ENCODE measurements around the gene LLGL1. TPM values are rescaled to one million over a fixed set of nuclear protein-coding genes. Genes with fewer than 3 reads are reported as not detected.

The LLGL1 gene
- total RNA-seq, 1 donor from 2014 or later, result 25.3 TPM

GRCh38 chr17:18187821-18188761, 37.3 kb upstream of the LLGL1 start:
- H3K9me3 ChIP-seq, result no peaks in the 10 kb centered on the region
- no peaks in the 10 kb centered on the region for H3K36me3 ChIP-seq
- DNase-seq (ENCODE audit: low spot score in 2 of 2), result no peak
- no peaks in the 10 kb centered on the region for H3K27me3 ChIP-seq
- peak overlapping the region; percentile 22 to 97 for H3K27ac ChIP-seq
- peak overlapping the region; percentile 86 to 96 for H3K4me3 ChIP-seq
- peaks cover 28 to 46% of the 10 kb centered on the region in 2 donors for H3K4me1 ChIP-seq
- intact Hi-C loops (cut with DNase I), result loop anchor here (10.0 kb wide), 2 partner anchors 177 to 493 kb away; partner anchors contain the start of gene SHMT1
- TF ChIP-seq CTCF (IDR thresholded peaks at IDR 0.05), result no peak

GRCh38 chr17:18190628-18191235, 34.7 kb upstream of the LLGL1 start:
- no peaks in the 10 kb centered on the region for H3K9me3 ChIP-seq
- intact Hi-C loops (cut with DNase I), result no loop called here
- no peak for TF ChIP-seq CTCF (IDR thresholded peaks at IDR 0.05)
- H3K4me1 ChIP-seq, result peaks cover 28 to 46% of the 10 kb centered on the region in 2 donors
- H3K27ac ChIP-seq, result peak overlapping the region; percentile 8 to 63
- DNase-seq (ENCODE audit: low spot score in 2 of 2), result no peak
- H3K27me3 ChIP-seq, result no peaks in the 10 kb centered on the region
- peak overlapping the region in 1 of 2 donors; percentile 34 for H3K4me3 ChIP-seq
- H3K36me3 ChIP-seq, result peaks cover 14 to 15% of the 10 kb centered on the region in 2 donors

- TF ChIP-seq CTCF (IDR thresholded peaks at IDR 0.05), result no peak
- Histone ChIP-seq H3K36me3 (peaks cover 19 to 20% of the 10 kb centered on the region in 2 donors), H3K4me1 (peaks cover 27 to 42% of the 10 kb centered on the region in 2 donors), H3K27ac (peak overlapping the region; percentile 8 to 63), H3K27me3 (no peaks in the 10 kb centered on the region), H3K4me3 (peak overlapping the region in 1 of 2 donors; percentile 34), H3K9me3 (no peaks in the 10 kb centered on the region)
- intact Hi-C loops (cut with DNase I), result no loop called here
- no peak for DNase-seq (ENCODE audit: low spot score in 2 of 2)
Measured at GRCh38 chr17:18191236-18191667, 34.2 kb upstream of the LLGL1 start.

- H3K36me3 ChIP-seq, result peaks cover 26 to 28% of the 10 kb centered on the region in 2 donors
- intact Hi-C loops (cut with DNase I), result no loop called here
- H3K4me3 ChIP-seq, result no peak overlapping the region
- H3K27ac ChIP-seq, result peak overlapping the region in 1 of 2 donors; percentile 63
- TF ChIP-seq CTCF (IDR thresholded peaks at IDR 0.05), result peak in 1 of 3 experiments; percentile 11
- H3K27me3 ChIP-seq, result no peaks in the 10 kb centered on the region
- H3K4me1 ChIP-seq, result peaks cover 21 to 43% of the 10 kb centered on the region in 2 donors
- no peaks in the 10 kb centered on the region for H3K9me3 ChIP-seq
- no peak for DNase-seq (ENCODE audit: low spot score in 2 of 2)
Measured at GRCh38 chr17:18191967-18192366, 33.5 kb upstream of the LLGL1 start.

- Histone ChIP-seq H3K27ac (no peak overlapping the region), H3K27me3 (no peaks in the 10 kb centered on the region), H3K36me3 (peaks cover 40 to 49% of the 10 kb centered on the region in 2 donors), H3K9me3 (no peaks in the 10 kb centered on the region), H3K4me1 (peaks cover 20 to 29% of the 10 kb centered on the region in 2 donors), H3K4me3 (no peak overlapping the region)
- intact Hi-C loops (cut with DNase I), result no loop called here
- DNase-seq (ENCODE audit: low spot score in 2 of 2), result no peak
- no peak for TF ChIP-seq CTCF (IDR thresholded peaks at IDR 0.05)
Measured at GRCh38 chr17:18194394-18194793, 31.0 kb upstream of the LLGL1 start.
